Right lobe of liver (tissue), 6 donors: ENCODE data around the gene MYO15A. TPM values are rescaled to one million over a fixed set of nuclear protein-coding genes. Genes with fewer than 3 reads are reported as not detected.

Experiments
- ATAC-seq, 4 donors: fragments of 200-7000 bp; cut with Tn5 transposase; one replicate each; pipeline ENCODE4 v1.9.1; 2020; ENCODE audit warnings: mild to moderate bottlenecking in 4 of 4, moderate library complexity in 4 of 4
- DNase-seq, 3 donors: peaks; one replicate each; pipeline ENCODE4 v3.0.0-alpha.2; 2020
- H3K27ac ChIP-seq, 3 donors: fragments of 200-600 bp; one replicate each; pipeline ENCODE4 v1.8.0; 2022
- H3K27me3 ChIP-seq, 2 donors: fragments of 200-600 bp; one replicate each; pipeline ENCODE4 v1.8.0; 2022
- H3K36me3 ChIP-seq, 4 donors: fragments of 200-600 bp; sonication (generic) in 1 of 4; one replicate each; pipeline versions ENCODE4 v1.5.1 to v1.8.0; 2017 to 2022; ENCODE audit warnings: control low read depth in 1 of 4
- H3K4me1 ChIP-seq, 4 donors: fragments of 200-600 bp; sonication (generic) in 1 of 4; one replicate each; pipeline versions ENCODE4 v1.5.1 to v1.8.0; 2017 to 2022; ENCODE audit warnings: control low read depth in 1 of 4
- H3K4me3 ChIP-seq, 3 donors: fragments of 200-600 bp; one replicate each; pipeline ENCODE4 v1.8.0; 2022
- H3K9me3 ChIP-seq, 4 donors: fragments of 200-600 bp; sonication (generic) in 1 of 4; one replicate each; pipeline versions ENCODE4 v1.5.1 to v1.8.0; 2017 to 2022; ENCODE audit warnings: control low read depth in 1 of 4
- POLR2A ChIP-seq: fragments of 450-650 bp; IDR thresholded peaks from one replicate; pipeline ENCODE4 v1.6.1; 2017; ENCODE audit warnings: antibody characterized with exemption, mild to moderate bottlenecking
- WGBS: methylation state at CpG from one replicate; pipeline ENCODE4 v1.1.6; 2018; ENCODE audit warnings: low coverage, low lambda C conversion rate; ENCODE audit not compliant: insufficient coverage; ENCODE audit errors: missing lambda C conversion rate; 5-methylcytosine and 5-hydroxymethylcytosine counted together
- intact Hi-C, 2 donors: fragments of 100-400 bp; cut with DNase I; formaldehyde crosslinking; loops; one replicate each; pipeline versions ENCODE4 v1.11.2 to v1.14.1; 2022
- total RNA-seq, 6 experiments: library from RNA; depleted of rRNA in 2 of 6; stranded (reverse); fragments of >200 nt in 2 of 6; fragmentation: NEBNext Ultra II Directional in 3 of 6; extraction: Animal tissue kit (Norgen Biotek cat#: 25700) in 3 of 6; gene quantifications; one replicate each; pipeline versions ENCODE4 v1.1.0 to v1.2.4, GENCODE V29; 2016 to 2023
- TF ChIP-seq, protein P1 (sequence below), 4 donors: fragments of 200-600 bp in 3 of 4; fragments of 450-650 bp in 1 of 4; IDR thresholded peaks; one replicate each; pipeline versions ENCODE4 v1.5.1 to v1.8.0; 2016 to 2022; ENCODE audit warnings: antibody characterized with exemption in 4 of 4, mild to moderate bottlenecking in 2 of 4
- donor health status: DM: no; HTN: yes; CAD: no.
- donor health status: DM: no; HTN: no; CAD: no.
- donor health status: DM: no; HTN: no; CAD: no.
- donor health status: DM: no; HTN: yes; CAD: no.
- donor health status: DM: no; HTN: yes; CAD: no.

MYO15A gene
- total RNA-seq, 6 experiments from 2014 or later: 0.19 to 6.2 (median 1.5) TPM

- TF ChIP-seq POLR2A: no peak
- TF ChIP-seq, protein P1, sequence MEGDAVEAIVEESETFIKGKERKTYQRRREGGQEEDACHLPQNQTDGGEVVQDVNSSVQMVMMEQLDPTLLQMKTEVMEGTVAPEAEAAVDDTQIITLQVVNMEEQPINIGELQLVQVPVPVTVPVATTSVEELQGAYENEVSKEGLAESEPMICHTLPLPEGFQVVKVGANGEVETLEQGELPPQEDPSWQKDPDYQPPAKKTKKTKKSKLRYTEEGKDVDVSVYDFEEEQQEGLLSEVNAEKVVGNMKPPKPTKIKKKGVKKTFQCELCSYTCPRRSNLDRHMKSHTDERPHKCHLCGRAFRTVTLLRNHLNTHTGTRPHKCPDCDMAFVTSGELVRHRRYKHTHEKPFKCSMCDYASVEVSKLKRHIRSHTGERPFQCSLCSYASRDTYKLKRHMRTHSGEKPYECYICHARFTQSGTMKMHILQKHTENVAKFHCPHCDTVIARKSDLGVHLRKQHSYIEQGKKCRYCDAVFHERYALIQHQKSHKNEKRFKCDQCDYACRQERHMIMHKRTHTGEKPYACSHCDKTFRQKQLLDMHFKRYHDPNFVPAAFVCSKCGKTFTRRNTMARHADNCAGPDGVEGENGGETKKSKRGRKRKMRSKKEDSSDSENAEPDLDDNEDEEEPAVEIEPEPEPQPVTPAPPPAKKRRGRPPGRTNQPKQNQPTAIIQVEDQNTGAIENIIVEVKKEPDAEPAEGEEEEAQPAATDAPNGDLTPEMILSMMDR (IDR thresholded peaks at IDR 0.05): no peak
- Histone ChIP-seq H3K9me3 (no peaks in the 10 kb centered on the region), H3K4me3 (no peak overlapping the region), H3K27ac (no peak overlapping the region), H3K36me3 (no peaks in the 10 kb centered on the region), H3K27me3 (no peaks in the 10 kb centered on the region), H3K4me1 (peaks cover 0 to 25% (median 8%) of the 10 kb centered on the region in 4 donors)
- WGBS: 92% methylated on average over 7 of the region's 57 CpGs
- ATAC-seq (no peak), DNase-seq (peak in 1 of 3 donors; percentile 19)
- intact Hi-C loops: no loop called here
Measured at GRCh38 chr17:18119166-18119745, 10.7 kb downstream of the MYO15A start.

DNA sequence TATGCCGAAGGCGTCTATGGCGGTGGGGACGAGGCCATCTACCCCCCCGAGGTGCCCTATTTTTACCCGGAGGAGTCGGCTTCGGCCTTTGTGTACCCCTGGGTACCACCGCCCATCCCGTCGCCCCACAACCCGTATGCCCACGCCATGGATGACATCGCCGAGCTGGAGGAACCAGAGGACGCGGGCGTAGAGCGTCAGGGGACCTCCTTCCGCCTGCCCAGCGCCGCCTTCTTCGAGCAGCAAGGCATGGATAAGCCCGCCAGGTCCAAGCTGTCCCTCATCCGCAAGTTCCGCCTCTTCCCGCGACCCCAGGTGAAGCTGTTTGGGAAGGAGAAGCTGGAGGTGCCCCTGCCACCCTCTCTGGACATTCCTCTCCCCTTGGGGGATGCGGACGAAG is 11.4 kb downstream of the MYO15A start:
- DNase-seq (no peak), ATAC-seq (no peak)
- Histone ChIP-seq H3K36me3 (no peaks in the 10 kb centered on the region), H3K27me3 (no peaks in the 10 kb centered on the region), H3K27ac (no peak overlapping the region), H3K4me1 (peaks cover 0 to 18% (median 8%) of the 10 kb centered on the region in 4 donors), H3K9me3 (no peaks in the 10 kb centered on the region), H3K4me3 (no peak overlapping the region)
- WGBS: 100% methylated on average over 10 of the region's 30 CpGs
- intact Hi-C loops: no loop called here
- TF ChIP-seq POLR2A: no peak
- TF ChIP-seq, protein P1 (IDR thresholded peaks at IDR 0.05): no peak

- Histone ChIP-seq H3K36me3 (no peaks in the 10 kb centered on the region), H3K4me1 (peaks cover 0 to 17% (median 7%) of the 10 kb centered on the region in 4 donors), H3K9me3 (no peaks in the 10 kb centered on the region), H3K27ac (no peak overlapping the region), H3K27me3 (no peaks in the 10 kb centered on the region), H3K4me3 (no peak overlapping the region)
- 88% methylated on average over 24 of the region's 68 CpGs for WGBS
- TF ChIP-seq, protein P1 (IDR thresholded peaks at IDR 0.05): no peak
- no peak for TF ChIP-seq POLR2A
- DNase-seq (no peak), ATAC-seq (no peak)
- intact Hi-C loops: no loop called here
Measured at GRCh38 chr17:18120461-18121017, 12.0 kb downstream of the MYO15A start.

DNA sequence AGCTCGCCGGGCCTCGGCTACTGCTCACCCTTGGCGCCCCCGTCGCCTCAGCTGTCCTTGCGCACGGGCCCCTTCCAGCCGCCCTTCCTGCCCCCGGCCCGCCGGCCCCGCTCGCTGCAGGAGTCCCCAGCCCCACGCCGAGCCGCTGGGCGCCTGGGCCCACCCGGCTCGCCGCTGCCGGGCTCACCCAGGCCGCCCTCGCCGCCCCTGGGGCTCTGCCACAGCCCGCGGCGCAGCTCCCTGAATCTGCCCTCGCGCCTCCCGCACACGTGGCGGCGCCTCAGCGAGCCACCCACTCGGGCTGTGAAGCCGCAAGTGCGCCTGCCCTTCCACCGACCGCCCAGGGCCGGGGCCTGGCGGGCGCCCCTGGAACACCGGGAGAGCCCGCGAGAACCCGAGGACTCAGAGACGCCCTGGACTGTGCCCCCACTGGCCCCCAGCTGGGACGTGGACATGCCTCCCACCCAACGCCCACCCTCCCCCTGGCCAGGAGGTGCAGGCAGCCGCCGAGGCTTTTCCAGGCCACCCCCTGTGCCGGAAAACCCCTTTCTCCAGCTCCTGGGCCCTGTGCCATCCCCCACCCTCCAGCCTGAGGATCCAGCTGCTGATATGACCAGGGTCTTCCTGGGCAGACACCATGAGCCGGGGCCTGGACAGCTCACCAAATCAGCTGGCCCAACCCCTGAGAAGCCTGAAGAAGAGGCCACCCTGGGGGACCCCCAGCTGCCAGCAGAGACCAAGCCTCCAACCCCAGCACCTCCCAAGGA is 12.8 kb downstream of the MYO15A start:
- WGBS: no CpG with 5 or more reads among the region's 54 CpGs
- no peak for DNase-seq
- no peak for TF ChIP-seq POLR2A
- TF ChIP-seq, protein P1 (IDR thresholded peaks at IDR 0.05): no peak
- peaks cover 0 to 10% (median 4%) of the 10 kb centered on the region in 4 donors for H3K4me1 ChIP-seq
- no peaks in the 10 kb centered on the region for H3K9me3 ChIP-seq
- no peaks in the 10 kb centered on the region for H3K27me3 ChIP-seq
- no peaks in the 10 kb centered on the region for H3K36me3 ChIP-seq
- ATAC-seq: no peak
- no peak overlapping the region for H3K27ac ChIP-seq
- intact Hi-C loops: no loop called here
- no peak overlapping the region for H3K4me3 ChIP-seq
